ENCODE data around the gene MEI1.
"Not testable (repeated sequence)": the region's sequence is repeated elsewhere in the genome, so short reads cannot be mapped to it uniquely, and the experiment has no call there.

Gene MEI1

GRCh38 chr22:41825376-41825775 is 126.1 kb downstream of the MEI1 start:
- H3K9me3 Mint-ChIP-seq = no peaks in the 10 kb centered on the region
- H3K36me3 Mint-ChIP-seq (ENCODE audit: low read depth) = peaks cover 25% of the 10 kb centered on the region

GRCh38 chr22:41826021-41826420 is 126.7 kb downstream of the MEI1 start:
- Mint-ChIP-seq H3K27me3 (ENCODE audit: low read depth) (no peaks in the 10 kb centered on the region), H3K4me1 (ENCODE audit: low read depth) (peaks cover 29% of the 10 kb centered on the region), H3K9me3 (no peaks in the 10 kb centered on the region), H3K36me3 (ENCODE audit: low read depth) (peaks cover 19% of the 10 kb centered on the region), H3K4me3 (no peak overlapping the region), H3K27ac (no peak overlapping the region)

More at GRCh38 chr22:41825376-41825775, 126.1 kb downstream of the MEI1 start:
- peak overlapping the region; percentile 33 for H3K27ac Mint-ChIP-seq
- no peak overlapping the region for H3K4me3 Mint-ChIP-seq
- peaks cover 26% of the 10 kb centered on the region for H3K4me1 Mint-ChIP-seq (ENCODE audit: low read depth)
- H3K27me3 Mint-ChIP-seq (ENCODE audit: low read depth) = no peaks in the 10 kb centered on the region

- Mint-ChIP-seq H3K9me3 (no peaks in the 10 kb centered on the region), H3K27ac (peak overlapping the region; percentile 11), H3K4me3 (no peak overlapping the region), H3K27me3 (ENCODE audit: low read depth) (no peaks in the 10 kb centered on the region), H3K4me1 (ENCODE audit: low read depth) (peaks cover 35% of the 10 kb centered on the region), H3K36me3 (ENCODE audit: low read depth) (peaks cover 24% of the 10 kb centered on the region)
Observed at GRCh38 chr22:41826430-41827383, 127.4 kb downstream of the MEI1 start.

- no peaks in the 10 kb centered on the region for H3K27me3 Mint-ChIP-seq (ENCODE audit: low read depth)
- peaks cover 24% of the 10 kb centered on the region for H3K36me3 Mint-ChIP-seq (ENCODE audit: low read depth)
- H3K27ac Mint-ChIP-seq = no peak overlapping the region
- H3K4me1 Mint-ChIP-seq (ENCODE audit: low read depth) = peaks cover 27% of the 10 kb centered on the region
- no peak overlapping the region for H3K4me3 Mint-ChIP-seq
- H3K9me3 Mint-ChIP-seq = no peaks in the 10 kb centered on the region
Observed at GRCh38 chr22:41827671-41828070, 128.4 kb downstream of the MEI1 start.

GRCh38 chr22:41828516-41828915 is 129.2 kb downstream of the MEI1 start:
- Mint-ChIP-seq H3K9me3 (no peaks in the 10 kb centered on the region), H3K4me1 (ENCODE audit: low read depth) (peaks cover 24% of the 10 kb centered on the region), H3K4me3 (no peak overlapping the region)

GRCh38 chr22:41830174-41830573 is 130.9 kb downstream of the MEI1 start:
- Mint-ChIP-seq H3K27ac (peak overlapping the region; percentile 62), H3K27me3 (ENCODE audit: low read depth) (no peaks in the 10 kb centered on the region), H3K36me3 (ENCODE audit: low read depth) (peaks cover 25% of the 10 kb centered on the region), H3K4me3 (no peak overlapping the region), H3K9me3 (no peaks in the 10 kb centered on the region), H3K4me1 (ENCODE audit: low read depth) (peaks cover 34% of the 10 kb centered on the region)

More at GRCh38 chr22:41828516-41828915, 129.2 kb downstream of the MEI1 start:
- Mint-ChIP-seq H3K27me3 (ENCODE audit: low read depth) (no peaks in the 10 kb centered on the region), H3K36me3 (ENCODE audit: low read depth) (peaks cover 23% of the 10 kb centered on the region), H3K27ac (peak overlapping the region; percentile 28)

GRCh38 chr22:41831383-41831782 is 132.1 kb downstream of the MEI1 start:
- Mint-ChIP-seq H3K27ac (peak overlapping the region; percentile 99), H3K36me3 (ENCODE audit: low read depth) (peaks cover 28% of the 10 kb centered on the region), H3K4me1 (ENCODE audit: low read depth) (peaks cover 41% of the 10 kb centered on the region), H3K4me3 (peak overlapping the region; percentile 12), H3K9me3 (no peaks in the 10 kb centered on the region), H3K27me3 (ENCODE audit: low read depth) (no peaks in the 10 kb centered on the region)

GRCh38 chr22:41831828-41832552 is 132.7 kb downstream of the MEI1 start:
- Mint-ChIP-seq H3K27me3 (ENCODE audit: low read depth) (no peaks in the 10 kb centered on the region), H3K4me3 (peak overlapping the region; percentile 91), H3K36me3 (ENCODE audit: low read depth) (peaks cover 34% of the 10 kb centered on the region), H3K27ac (peak overlapping the region; percentile 99), H3K9me3 (no peaks in the 10 kb centered on the region), H3K4me1 (ENCODE audit: low read depth) (peaks cover 46% of the 10 kb centered on the region)

- H3K4me3 Mint-ChIP-seq = peak within 1 kb of the TSS; percentile 98
- H3K9me3 Mint-ChIP-seq = no peaks in the 10 kb centered on the region
- peaks cover 43% of the 10 kb centered on the region for H3K4me1 Mint-ChIP-seq (ENCODE audit: low read depth)
- peak within 1 kb of the TSS; percentile 99 for H3K27ac Mint-ChIP-seq
- H3K36me3 Mint-ChIP-seq (ENCODE audit: low read depth) = peaks cover 34% of the 10 kb centered on the region
- H3K27me3 Mint-ChIP-seq (ENCODE audit: low read depth) = no peaks in the 10 kb centered on the region
Observed at GRCh38 chr22:41832553-41833368, 133.5 kb downstream of the MEI1 start, which contains the start of gene SREBF2. Gene SREBF2 (plus strand): TSS chr22:41833105. CDS start chr22:41833271, 166 bp downstream.

GRCh38 chr22:41833369-41834004 is 134.2 kb downstream of the MEI1 start:
- Mint-ChIP-seq H3K27me3 (ENCODE audit: low read depth) (no peaks in the 10 kb centered on the region), H3K36me3 (ENCODE audit: low read depth) (peaks cover 36% of the 10 kb centered on the region)

GRCh38 chr22:41834005-41834944 is 135.0 kb downstream of the MEI1 start:
- no peaks in the 10 kb centered on the region for H3K27me3 Mint-ChIP-seq (ENCODE audit: low read depth)
- no peaks in the 10 kb centered on the region for H3K9me3 Mint-ChIP-seq
- H3K4me1 Mint-ChIP-seq (ENCODE audit: low read depth) = peaks cover 50% of the 10 kb centered on the region
- peak overlapping the region; percentile 90 for H3K27ac Mint-ChIP-seq
- H3K36me3 Mint-ChIP-seq (ENCODE audit: low read depth) = peaks cover 40% of the 10 kb centered on the region
- peak overlapping the region; percentile 98 for H3K4me3 Mint-ChIP-seq

More at GRCh38 chr22:41833369-41834004, 134.2 kb downstream of the MEI1 start:
- peak overlapping the region; percentile 90 for H3K27ac Mint-ChIP-seq
- H3K9me3 Mint-ChIP-seq = no peaks in the 10 kb centered on the region
- H3K4me3 Mint-ChIP-seq = peak overlapping the region; percentile 98
- H3K4me1 Mint-ChIP-seq (ENCODE audit: low read depth) = peaks cover 43% of the 10 kb centered on the region

- H3K27ac Mint-ChIP-seq; H3K9me3 Mint-ChIP-seq; H3K4me3 Mint-ChIP-seq; H3K27me3 Mint-ChIP-seq (ENCODE audit: low read depth): not testable (repeated sequence)
- H3K4me1 Mint-ChIP-seq (ENCODE audit: low read depth) = peaks cover 54% of the 10 kb centered on the region
- H3K36me3 Mint-ChIP-seq (ENCODE audit: low read depth) = peaks cover 44% of the 10 kb centered on the region
Observed at GRCh38 chr22:41835462-41835861, 136.2 kb downstream of the MEI1 start.

GRCh38 chr22:41836551-41836950 is 137.2 kb downstream of the MEI1 start:
- no peak overlapping the region for H3K4me3 Mint-ChIP-seq

More at GRCh38 chr22:41836551-41836950, 137.2 kb downstream of the MEI1 start:
- Mint-ChIP-seq H3K27ac (peak overlapping the region; percentile 17), H3K27me3 (ENCODE audit: low read depth) (no peaks in the 10 kb centered on the region), H3K9me3 (no peaks in the 10 kb centered on the region), H3K36me3 (ENCODE audit: low read depth) (peaks cover 44% of the 10 kb centered on the region), H3K4me1 (ENCODE audit: low read depth) (peaks cover 55% of the 10 kb centered on the region)
